Skin of body (tissue), 1 donor: Measurements from ENCODE around the gene MAST2. TPM values are rescaled to one million over a fixed set of nuclear protein-coding genes. Genes with fewer than 3 reads are reported as not detected.

Experiments
- total RNA-seq: library from RNA; depleted of rRNA; stranded (reverse); fragments of >200 nt; gene quantifications from one replicate; pipeline ENCODE4 v1.2.3, GENCODE V29; 2014

MAST2 gene
- total RNA-seq, 1 donor from 2014 or later = 29.0 TPM

Other genes starting within 250 kb of the MAST2 start
- gene NASP, start 219.6 kb upstream of the MAST2 start, total RNA-seq = 67.5 TPM
- 0.79 TPM for gene CCDC17, start 179.6 kb upstream of the MAST2 start, total RNA-seq
- gene GPBP1L1, start 117.1 kb upstream of the MAST2 start, total RNA-seq = 119 TPM
- 12.9 TPM for gene TMEM69, start 115.4 kb upstream of the MAST2 start, total RNA-seq
- gene IPP, start 53.0 kb upstream of the MAST2 start, total RNA-seq = 14.4 TPM